HFFc6 (cell line): ENCODE measurements around the gene RAB3GAP2. TPM values are rescaled to one million over a fixed set of nuclear protein-coding genes. Genes with fewer than 3 reads are reported as not detected.
"Not testable (repeated sequence)": the region's sequence is repeated elsewhere in the genome, so short reads cannot be mapped to it uniquely, and the experiment has no call there.

Experiments
- DNase-seq: peaks from one replicate; pipeline ENCODE4 v3.0.0-alpha.2; 2018
- H3K27ac Mint-ChIP-seq: 2 replicates; pipeline ENCODE4 v1.8.0; 2020; ENCODE audit warnings: mild to moderate bottlenecking, mixed read lengths
- H3K27me3 Mint-ChIP-seq: 2 replicates; pipeline ENCODE4 v1.8.0; 2021; ENCODE audit warnings: mild to moderate bottlenecking, moderate library complexity, mixed read lengths; ENCODE audit not compliant: insufficient read depth
- H3K36me3 Mint-ChIP-seq: 2 replicates; pipeline ENCODE4 v1.8.0; 2021; ENCODE audit warnings: low read depth, mixed read lengths
- H3K4me1 Mint-ChIP-seq: 2 replicates; pipeline ENCODE4 v1.8.0; 2020; ENCODE audit warnings: low read depth, mixed read lengths
- H3K4me3 Mint-ChIP-seq: 2 replicates; pipeline ENCODE4 v1.8.0; 2020; ENCODE audit warnings: mild to moderate bottlenecking, moderate library complexity, mixed read lengths
- H3K9me3 Mint-ChIP-seq: 2 replicates; pipeline ENCODE4 v1.8.0; 2020; ENCODE audit warnings: mild to moderate bottlenecking, mixed read lengths
- CTCF ChIP-seq: fragments of 200-600 bp; sonication (generic); IDR thresholded peaks from 2 replicates; pipeline ENCODE4 v1.5.0; 2021; ENCODE audit warnings: antibody characterized with exemption, mild to moderate bottlenecking
- total RNA-seq, 6 experiments: library from RNA; stranded (reverse); fragmentation: NEBNext Ultra II Directional; extraction: Animal tissue kit (Norgen Biotek cat#: 25700); gene quantifications; 2 replicates in 1 of 6; 3 replicates in 5 of 6; pipeline ENCODE4 v1.2.3, GENCODE V29; 2021

The RAB3GAP2 gene
- total RNA-seq, 6 experiments from 2014 or later: 42.0 to 49.6 (median 43.9) TPM

DNA sequence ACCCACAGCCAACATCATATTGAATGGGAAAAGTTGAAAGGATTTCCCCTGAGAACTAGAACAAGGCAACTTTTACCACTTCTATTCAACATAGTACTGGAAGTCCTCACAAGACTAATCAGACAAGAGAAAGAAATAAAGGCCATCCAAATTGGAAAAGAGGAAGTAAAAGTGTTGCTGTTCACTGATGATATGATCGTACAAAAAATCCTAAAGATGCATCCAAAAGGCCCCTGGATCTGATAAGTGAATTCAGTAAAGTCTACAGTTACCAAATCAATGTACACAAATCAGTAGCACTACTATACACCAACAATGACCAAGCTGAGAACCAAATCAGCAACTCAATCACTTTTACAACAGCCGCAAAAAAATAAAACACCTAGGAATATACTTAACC, 28.3 kb downstream of the RAB3GAP2 start:
- Mint-ChIP-seq H3K9me3 (peaks cover 21% of the 10 kb centered on the region), H3K4me3 (no peak overlapping the region), H3K4me1 (no peaks in the 10 kb centered on the region), H3K27ac (no peak overlapping the region), H3K36me3 (peaks cover 39% of the 10 kb centered on the region), H3K27me3 (no peaks in the 10 kb centered on the region)
- DNase-seq: no peak
- no peak for TF ChIP-seq CTCF

DNA sequence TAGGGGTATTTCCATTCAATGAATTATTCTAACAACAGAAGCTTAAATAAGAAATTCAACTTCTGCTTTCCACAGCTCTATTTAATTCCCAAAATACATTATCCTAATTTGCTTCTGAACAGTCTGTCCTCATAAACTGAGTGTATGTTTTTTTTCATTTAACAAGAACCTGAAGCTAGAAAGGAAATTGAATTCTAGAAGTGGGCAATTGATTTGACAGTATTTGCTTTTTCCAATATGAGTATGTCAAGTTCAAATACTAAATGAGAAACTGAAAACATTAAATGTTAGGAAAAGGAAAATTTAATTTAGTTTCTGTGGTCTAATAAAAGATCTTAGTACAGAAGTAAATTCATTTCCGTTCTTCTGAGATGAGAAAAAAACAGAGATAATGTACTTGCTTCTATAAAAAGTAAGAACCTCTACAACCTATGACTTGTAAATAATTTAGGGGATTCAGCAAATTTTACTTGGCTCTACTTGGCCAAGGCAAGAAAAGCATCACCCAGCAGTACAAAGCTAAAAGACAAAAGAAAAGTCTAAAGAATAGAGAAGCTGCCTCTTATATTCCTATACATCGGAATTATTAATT, 31.1 kb downstream of the RAB3GAP2 start:
- Mint-ChIP-seq H3K27me3 (no peaks in the 10 kb centered on the region), H3K4me1 (no peaks in the 10 kb centered on the region), H3K36me3 (peaks cover 18% of the 10 kb centered on the region), H3K4me3 (no peak overlapping the region), H3K9me3 (peaks cover 7% of the 10 kb centered on the region), H3K27ac (no peak overlapping the region)
- TF ChIP-seq CTCF: no peak
- no peak for DNase-seq

DNA sequence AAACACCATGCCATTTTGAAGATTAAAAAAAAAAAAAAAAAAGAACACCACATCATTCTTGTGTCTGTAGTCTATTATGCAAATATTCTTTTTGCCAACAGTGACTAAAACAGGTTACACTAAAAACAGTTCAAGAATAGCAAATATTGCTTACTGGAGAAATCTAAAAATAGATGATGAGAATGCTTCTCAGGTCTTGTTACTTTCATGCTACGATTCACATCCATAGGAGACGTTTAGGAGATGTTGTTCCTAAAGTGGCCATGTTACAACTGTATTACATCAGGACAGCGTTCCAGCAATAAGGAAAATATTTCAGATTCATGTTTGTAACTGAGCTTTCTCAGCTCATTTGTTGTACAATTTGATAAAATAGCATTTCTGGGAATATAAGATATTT, 32.3 kb downstream of the RAB3GAP2 start:
- H3K4me3 Mint-ChIP-seq: no peak overlapping the region
- peaks cover 6% of the 10 kb centered on the region for H3K4me1 Mint-ChIP-seq
- H3K27ac Mint-ChIP-seq: no peak overlapping the region
- H3K36me3 Mint-ChIP-seq: peaks cover 11% of the 10 kb centered on the region
- DNase-seq: no peak
- no peaks in the 10 kb centered on the region for H3K27me3 Mint-ChIP-seq
- no peak for TF ChIP-seq CTCF
- H3K9me3 Mint-ChIP-seq: peaks cover 5% of the 10 kb centered on the region

DNA sequence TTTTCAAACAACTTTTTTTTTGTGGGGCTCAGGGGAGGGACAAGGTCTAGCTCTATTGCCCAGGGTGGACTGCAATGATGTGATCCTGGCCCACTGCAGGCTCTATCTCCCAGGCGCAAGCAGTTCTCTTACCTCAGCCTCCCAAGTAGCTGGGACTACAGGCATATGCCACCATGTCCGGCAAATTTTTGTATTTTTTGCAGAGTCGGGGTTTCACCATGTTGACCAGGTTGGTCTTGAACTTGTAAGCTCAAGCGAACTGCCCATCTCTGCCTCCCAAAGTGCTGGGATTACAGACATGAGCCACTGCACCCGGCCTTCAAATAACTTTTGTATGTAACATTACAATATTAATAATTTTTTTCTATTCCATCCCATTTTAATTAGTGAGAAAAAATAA, 33.0 kb downstream of the RAB3GAP2 start:
- H3K9me3 Mint-ChIP-seq: no peaks in the 10 kb centered on the region
- peaks cover 6% of the 10 kb centered on the region for H3K4me1 Mint-ChIP-seq
- H3K27ac Mint-ChIP-seq: no peak overlapping the region
- no peak for TF ChIP-seq CTCF
- no peaks in the 10 kb centered on the region for H3K27me3 Mint-ChIP-seq
- no peak for DNase-seq
- H3K4me3 Mint-ChIP-seq: no peak overlapping the region
- H3K36me3 Mint-ChIP-seq: peaks cover 4% of the 10 kb centered on the region

DNA sequence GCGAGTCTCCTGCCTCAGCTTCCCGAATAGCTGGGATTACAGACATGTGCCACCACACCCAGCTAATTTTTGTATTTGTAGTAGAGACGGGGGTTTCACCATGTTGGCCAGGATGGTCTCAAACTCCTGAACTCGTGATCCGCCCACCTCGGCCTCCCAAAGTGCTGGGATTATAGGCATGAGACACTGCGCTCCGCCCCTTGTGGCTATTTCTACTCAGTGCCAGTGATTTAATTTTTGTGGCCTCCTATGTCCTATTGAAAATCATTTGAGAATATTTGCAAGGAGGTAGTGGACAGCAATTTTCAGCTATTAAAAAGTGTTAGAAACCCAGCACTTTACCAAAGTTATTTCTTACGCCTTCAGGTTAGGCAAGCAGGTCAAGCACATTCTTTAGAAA, 36.0 kb downstream of the RAB3GAP2 start:
- H3K36me3 Mint-ChIP-seq, H3K27ac Mint-ChIP-seq, H3K27me3 Mint-ChIP-seq, H3K4me1 Mint-ChIP-seq, H3K4me3 Mint-ChIP-seq, DNase-seq, H3K9me3 Mint-ChIP-seq: not testable (repeated sequence)

- Mint-ChIP-seq H3K27ac (no peak overlapping the region), H3K9me3 (no peaks in the 10 kb centered on the region), H3K4me3 (no peak overlapping the region), H3K4me1 (peaks cover 12% of the 10 kb centered on the region), H3K36me3 (peaks cover 13% of the 10 kb centered on the region; the same call in 1 of the 2 replicates), H3K27me3 (no peaks in the 10 kb centered on the region)
- TF ChIP-seq CTCF: no peak
- no peak for DNase-seq
Measured at GRCh38 chr1:220235462-220235861, 36.8 kb downstream of the RAB3GAP2 start.
